CD1c-positive myeloid dendritic cell (primary cell): Measurements from ENCODE around the gene CDK9.
A peak's percentile ranks its signal among the peaks of the same experiment; 100 is the strongest.

ENCODE experiments used
- DNase-seq: peaks from one replicate; pipeline ENCODE4 v3.0.0-alpha.2; 2016; ENCODE audit errors: extremely low spot score

Gene CDK9

GRCh38 chr9:127780126-127780885 lies 5.5 kb upstream of the CDK9 start:
- peak; percentile 21 for DNase-seq

DNA sequence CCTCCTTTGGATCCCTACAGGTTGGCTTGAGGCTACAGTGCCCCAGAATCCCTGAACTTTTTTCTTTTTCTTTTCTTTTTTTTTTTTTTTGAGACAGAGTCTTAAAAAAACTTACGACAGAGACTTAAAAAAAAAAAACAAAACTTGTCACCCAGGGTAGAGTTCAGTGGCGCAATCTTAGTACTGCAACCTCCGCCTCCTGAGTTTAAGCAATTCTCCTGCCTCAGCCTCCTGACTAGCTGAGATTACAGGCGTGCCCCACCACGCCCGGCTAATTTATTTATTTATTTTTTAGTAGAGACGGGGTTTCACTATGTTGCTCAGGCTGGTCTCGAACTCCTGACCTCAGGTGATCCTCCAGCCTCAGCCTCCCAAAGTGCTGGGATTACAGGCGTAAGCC lies 4.9 kb upstream of the CDK9 start:
- DNase-seq: peak; percentile 80

DNA sequence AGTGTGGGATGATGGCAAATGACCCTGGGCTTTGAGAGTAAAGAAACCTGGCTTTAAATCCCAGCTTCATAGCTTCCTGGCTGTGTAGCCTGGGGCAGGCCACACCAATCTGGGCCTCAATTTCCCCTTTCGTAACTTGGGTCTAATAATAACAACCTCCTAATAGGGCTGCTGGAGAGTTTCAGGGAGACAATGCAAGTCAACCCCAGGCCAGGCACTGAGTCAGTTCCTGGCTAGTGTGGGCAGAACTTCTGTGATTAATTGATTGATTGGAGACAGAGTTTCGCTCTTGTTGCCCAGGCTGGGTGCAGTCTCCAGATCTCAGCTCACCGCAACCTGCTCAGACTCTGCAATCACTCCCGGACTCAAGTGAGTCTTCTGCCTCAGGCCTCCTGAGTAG lies 4.0 kb upstream of the CDK9 start:
- DNase-seq: peak; percentile 46

GRCh38 chr9:127783111-127784008 lies 2.5 kb upstream of the CDK9 start:
- DNase-seq: peak; percentile 84

DNA sequence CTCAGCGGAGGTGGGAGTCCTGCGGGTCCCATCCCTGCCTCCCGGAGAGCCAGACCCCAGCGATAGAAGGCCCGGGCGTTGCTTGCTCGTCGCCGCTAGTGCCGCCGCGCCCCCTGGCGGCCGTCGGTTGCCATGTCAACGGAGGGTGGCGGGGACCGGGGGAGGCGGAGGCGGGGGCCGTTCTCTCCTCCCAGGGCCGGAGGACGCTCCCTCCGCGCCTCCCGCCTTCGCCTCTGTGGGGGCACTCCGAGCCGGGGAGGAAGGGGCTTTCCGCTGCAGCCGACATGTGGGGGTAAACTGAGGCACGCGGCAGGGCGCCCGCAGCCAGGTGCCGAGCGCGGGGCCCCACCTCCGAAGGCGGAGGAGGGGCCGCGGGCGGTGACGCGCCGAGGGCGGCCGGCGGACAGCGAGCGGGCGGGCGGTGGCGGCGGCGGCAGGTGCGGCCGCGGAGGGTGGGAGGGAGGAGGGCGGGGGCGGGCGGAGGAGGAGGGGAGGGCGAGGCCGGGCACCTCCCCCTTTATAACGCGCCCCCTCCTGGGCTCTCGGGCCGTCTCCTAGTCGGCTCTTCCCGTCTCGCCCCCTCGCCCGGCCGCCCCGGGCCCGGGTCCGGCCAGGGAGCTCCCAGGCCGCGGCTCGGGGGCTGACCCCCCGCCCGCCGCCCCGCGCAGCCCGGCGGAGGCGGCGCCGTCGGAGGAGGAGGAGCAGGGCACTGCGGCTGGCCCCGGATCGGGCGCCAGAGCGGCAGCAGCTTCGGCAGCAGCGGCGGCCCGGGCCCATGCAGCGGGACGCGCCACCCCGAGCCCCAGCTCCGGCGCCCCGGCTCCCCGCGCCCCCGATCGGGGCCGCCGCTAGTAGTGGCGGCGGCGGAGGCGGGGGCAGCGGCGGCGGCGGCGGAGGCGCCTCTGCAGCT lies 556 bp upstream of the CDK9 start:
- peak; percentile 90 for DNase-seq

DNA sequence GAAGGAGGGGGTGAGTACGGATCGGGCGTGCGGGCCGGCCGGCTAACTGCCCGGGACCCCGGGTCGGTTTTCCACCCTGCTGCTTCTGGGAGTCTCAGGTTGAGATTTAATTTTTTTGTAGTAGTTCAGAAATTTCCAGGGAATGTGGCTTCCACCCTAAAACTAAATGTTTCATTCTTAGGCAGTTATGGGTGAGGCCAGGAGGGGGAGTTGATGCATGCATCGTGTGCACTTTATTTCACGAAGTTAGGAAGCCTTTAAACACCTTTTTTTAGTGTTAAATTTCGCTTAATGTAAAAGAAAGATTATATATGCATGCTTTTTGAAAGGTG lies 905 bp downstream of the CDK9 start:
- peak; percentile 16 for DNase-seq

DNA sequence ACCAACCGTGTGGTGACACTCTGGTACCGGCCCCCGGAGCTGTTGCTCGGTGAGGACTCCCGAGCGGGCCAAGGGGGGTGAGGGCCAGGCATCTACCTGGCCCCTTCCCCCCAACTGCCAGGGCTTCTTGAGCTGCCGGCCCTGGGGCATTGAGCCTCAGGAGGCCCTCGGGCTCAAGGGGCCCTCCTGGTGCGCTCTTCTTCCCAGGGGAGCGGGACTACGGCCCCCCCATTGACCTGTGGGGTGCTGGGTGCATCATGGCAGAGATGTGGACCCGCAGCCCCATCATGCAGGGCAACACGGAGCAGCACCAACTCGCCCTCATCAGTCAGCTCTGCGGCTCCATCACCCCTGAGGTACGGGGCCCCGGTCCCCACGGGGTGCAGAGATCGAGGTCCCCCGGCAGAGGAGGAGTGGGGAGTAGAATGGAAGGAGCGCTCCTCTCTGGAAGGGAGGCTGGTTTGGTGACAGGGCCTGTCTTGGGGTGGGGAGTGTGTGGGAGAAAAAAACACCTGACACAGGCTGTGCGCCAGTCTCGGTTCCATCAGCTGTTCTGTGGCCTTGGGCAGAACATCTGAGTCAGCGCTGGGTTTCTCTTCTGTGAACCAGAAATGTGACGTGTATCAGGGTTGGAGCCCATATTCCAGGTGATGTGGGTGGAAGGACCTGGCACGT lies 2.6 kb downstream of the CDK9 start:
- no peak for DNase-seq

- DNase-seq: no peak
Measured at GRCh38 chr9:127789179-127789578, 3.3 kb downstream of the CDK9 start.

DNA sequence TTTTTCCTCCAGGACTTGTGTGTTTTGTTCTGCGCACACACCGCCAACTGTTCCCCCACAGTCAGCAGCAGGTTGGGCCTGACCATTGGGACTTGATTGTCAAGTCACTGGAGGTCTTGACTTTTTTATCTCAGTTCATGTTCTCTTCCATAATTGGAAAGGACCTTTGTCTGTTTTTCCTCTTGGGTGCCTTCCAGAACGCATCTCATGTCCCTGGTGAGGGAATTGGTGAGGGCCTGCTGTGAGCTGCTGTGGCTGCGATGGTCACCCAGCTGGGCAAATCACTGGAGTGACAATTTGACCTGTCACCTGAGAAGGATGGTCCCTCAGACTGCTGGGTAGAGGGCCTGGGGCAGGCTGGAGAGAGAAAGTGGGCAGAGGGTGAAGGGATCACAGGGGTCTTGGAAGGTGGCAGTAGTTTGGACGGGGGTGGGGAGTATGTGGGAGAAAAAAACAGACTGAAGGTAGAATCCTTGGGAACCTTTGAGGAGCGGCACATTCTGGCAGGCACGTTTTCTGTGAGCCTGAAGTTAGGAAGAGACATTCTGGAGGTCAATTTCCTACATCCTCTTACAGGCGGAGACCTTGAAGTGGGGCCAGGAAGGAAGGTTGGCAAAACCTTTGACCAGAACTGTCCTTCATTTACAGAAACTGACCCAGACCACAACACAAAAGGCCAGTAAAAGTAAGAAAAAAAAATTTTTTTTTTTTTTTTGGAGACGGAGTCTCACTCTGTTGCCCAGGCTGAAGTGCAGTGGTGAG lies 4.4 kb downstream of the CDK9 start:
- no peak for DNase-seq

DNA sequence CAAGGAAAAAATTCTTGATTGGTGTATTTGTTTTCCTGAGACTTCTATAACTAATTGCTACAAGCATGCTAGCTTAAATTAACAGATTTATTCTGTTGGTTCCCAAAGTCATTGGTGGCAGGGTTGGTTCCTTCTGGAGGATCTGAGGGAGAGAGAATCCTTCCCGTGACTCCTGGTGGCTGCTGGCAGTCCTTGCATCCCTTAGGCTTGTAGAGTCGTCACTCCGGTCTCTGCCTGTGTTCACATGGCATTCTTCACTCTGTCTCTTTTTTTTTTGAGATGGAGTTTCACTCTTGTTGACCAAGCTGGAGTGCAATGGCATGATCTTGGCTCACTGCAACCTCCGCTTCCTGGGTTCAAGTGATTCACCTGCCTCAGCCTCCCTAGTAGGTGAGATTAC lies 5.3 kb downstream of the CDK9 start:
- DNase-seq: no peak

DNA sequence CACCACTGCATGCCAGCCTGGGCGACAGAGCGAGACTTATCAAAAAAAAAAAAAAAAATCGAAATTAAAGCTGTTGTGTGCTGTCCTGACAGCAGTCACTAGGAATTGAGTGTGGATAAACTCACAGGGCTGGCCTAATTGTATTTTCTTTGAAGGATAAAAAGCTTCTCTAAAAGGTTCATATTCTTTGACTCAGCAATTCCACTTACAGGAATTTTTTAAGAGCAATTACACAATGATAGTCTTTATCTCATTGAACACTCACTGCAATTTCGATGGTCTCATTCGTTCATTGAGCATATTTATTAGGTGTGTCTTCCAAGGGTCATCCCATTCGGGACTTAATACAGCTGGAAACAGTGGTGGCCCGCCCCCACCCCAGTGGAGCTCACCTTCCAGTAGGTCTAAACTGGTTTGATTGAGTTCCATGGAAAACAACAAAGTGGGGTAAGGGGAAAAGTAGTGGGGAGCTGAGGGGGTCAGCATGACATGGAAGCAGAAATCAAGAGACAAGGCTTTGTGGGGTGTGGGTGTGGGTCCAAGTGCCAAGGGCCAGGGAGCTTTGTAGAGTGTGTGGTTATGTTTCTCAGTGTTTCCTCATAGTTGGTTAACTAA lies 6.7 kb downstream of the CDK9 start:
- no peak for DNase-seq

- DNase-seq: no peak
Measured at GRCh38 chr9:127793093-127793708, 7.4 kb downstream of the CDK9 start.

GRCh38 chr9:127794001-127794791 lies 8.4 kb downstream of the CDK9 start:
- no peak for DNase-seq

GRCh38 chr9:127796225-127796813 lies 10.5 kb downstream of the CDK9 start:
- DNase-seq: no peak

- peak; percentile 40 for DNase-seq
Measured at GRCh38 chr9:127796852-127797370, 11.1 kb downstream of the CDK9 start.

- peak; percentile 84 for DNase-seq
Measured at GRCh38 chr9:127801955-127802575, 16.2 kb downstream of the CDK9 start.

GRCh38 chr9:127802576-127803443 lies 17.0 kb downstream of the CDK9 start, which contains the start of gene FPGS:
FPGS (plus strand) TSS chr9:127802882; CDS start chr9:127802925, 43 bp downstream.
- peak; percentile 85 for DNase-seq
